DMS153 treated with DMSO at 0.1 percent for 48 hours (cell line): ENCODE data around the gene ULK4.
"Not testable (repeated sequence)": the region's sequence is repeated elsewhere in the genome, so short reads cannot be mapped to it uniquely, and the experiment has no call there.

Experiments
- DNase-seq: peaks from one replicate; lab custom pipeline; 2025; ENCODE audit not compliant: unreplicated experiment; lab: John Stamatoyannopoulos, UW

The ULK4 gene

DNA sequence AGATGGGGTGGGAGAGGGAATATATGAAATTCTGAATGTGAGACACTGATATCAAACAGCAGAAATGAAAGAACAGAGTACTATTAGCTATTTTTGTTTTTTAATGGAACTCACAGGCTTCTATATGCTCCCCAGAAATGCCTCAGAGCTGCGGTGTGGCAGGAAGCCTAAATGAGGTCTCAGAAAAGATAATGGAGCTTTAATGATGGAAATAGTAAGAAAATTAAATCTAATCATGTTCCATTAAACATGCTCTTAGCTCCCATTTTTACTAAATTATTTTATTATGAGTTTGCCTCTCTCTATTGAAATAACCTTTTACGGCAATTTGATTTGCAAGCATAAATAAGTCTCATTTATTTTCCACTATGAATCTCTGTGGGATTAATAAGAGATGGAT lies 378.9 kb downstream of the ULK4 start:
- DNase-seq, result no peak

DNA sequence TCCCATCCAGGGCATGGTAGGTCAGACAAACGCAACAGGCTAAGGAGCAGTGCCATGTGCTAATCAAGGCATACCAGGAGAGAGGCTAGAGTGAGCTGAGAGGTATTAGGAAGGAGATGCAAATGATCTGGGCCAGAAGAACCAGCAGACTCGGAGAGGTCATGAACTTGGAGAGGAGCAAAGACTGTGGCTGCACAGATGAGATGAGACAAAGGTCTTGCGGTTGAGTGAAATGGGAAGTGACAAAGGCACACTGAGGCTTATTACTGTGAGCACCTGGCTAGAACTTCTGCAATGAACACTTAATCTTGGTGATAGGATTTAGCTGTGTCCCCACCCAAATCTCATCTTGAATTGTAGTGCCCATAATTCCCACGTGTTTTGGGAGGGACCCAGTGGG lies 380.2 kb downstream of the ULK4 start:
- DNase-seq, result no peak

DNA sequence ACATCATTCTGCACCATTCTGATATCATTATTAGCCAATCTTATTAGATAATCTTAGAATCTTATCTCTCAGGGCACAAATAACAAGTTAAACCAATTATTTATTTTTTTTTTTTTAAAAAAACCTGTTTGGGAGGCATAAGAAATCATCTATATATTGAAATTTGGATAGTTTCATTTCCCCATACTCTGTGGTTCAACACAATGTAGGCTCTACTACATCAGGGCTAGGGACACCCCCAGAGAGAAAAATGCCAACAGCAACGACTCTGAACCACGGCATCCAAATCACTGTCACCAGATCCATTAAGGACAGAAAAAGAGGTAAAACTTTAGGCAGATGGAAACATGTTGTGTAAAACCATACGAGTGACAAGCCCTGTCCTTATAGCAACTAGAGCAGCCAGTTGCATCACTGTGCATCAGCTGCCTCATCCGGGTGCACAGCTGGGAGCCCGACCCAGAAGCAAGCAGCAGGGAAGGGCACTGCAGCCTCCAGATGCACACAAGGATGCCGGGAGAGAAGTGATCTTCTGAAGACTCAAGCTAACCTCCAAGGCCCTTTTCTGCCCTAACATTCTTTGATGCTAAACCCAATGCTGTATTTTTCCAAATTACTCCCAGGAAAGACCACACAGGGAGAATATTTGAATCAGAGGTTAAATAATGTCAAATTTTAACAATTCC lies 381.5 kb downstream of the ULK4 start:
- DNase-seq, result no peak

DNA sequence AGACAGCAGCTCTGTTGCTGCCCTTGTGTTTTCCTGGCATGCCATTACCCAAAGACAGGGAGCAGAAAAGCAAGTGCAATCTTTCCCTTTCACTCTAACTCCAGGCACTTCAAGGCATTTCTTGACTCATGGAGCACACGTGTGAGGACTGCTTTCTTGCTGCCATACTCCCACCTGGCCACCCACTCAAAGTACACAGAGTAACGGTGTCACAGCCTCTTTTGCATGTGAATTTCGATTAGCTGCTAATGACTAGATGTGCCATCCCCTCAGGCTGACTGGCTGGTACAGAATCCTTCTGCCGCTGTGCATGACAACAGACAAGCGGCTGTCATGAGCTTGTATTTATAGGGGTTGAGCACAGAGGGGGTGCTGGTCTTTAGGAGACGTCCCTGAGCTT lies 382.0 kb downstream of the ULK4 start:
- no peak for DNase-seq

GRCh38 chr3:41578798-41579197 lies 383.1 kb downstream of the ULK4 start:
- DNase-seq, result no peak

DNA sequence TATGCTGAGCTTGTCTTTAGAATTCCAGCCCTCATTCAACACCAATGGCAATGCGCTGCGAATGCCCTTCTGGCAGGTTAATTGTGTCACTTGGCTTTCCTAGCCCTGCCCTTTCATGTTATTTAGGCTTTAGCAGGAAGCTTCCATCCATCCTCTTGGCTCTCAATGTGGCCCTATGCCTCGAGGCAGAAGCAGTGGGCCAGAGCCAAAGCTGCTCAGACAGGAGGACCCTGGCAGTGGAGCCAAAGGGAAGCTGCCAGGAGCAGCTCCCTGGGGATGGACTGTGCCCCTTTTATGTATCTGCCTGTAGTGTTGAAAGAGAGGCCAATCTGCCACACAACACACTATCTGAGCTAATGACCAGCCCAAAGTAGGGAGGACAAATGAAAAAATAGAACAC lies 386.2 kb downstream of the ULK4 start:
- DNase-seq, result no peak

GRCh38 chr3:41574900-41575299 lies 387.0 kb downstream of the ULK4 start:
- no peak for DNase-seq

DNA sequence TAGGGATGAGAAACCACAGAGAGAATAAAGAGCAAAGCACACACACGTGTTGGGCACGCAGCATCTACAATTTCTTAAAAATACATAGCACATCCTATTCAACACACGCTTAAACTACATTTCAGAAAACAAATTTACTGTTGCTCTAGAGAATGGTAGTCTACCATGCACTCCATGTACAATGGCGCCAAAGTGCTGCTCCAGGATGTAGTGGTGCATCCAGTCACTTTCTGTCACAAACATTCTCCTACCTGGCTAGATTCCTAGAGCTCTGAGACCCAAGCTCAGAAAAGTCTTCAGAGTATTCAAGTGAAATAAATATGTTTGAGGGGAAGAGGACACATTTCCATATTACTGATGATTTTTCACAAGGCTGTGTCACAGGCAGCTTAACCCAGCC lies 388.3 kb downstream of the ULK4 start:
- DNase-seq, result no peak

GRCh38 chr3:41572092-41572491 lies 389.8 kb downstream of the ULK4 start:
- no peak for DNase-seq

DNA sequence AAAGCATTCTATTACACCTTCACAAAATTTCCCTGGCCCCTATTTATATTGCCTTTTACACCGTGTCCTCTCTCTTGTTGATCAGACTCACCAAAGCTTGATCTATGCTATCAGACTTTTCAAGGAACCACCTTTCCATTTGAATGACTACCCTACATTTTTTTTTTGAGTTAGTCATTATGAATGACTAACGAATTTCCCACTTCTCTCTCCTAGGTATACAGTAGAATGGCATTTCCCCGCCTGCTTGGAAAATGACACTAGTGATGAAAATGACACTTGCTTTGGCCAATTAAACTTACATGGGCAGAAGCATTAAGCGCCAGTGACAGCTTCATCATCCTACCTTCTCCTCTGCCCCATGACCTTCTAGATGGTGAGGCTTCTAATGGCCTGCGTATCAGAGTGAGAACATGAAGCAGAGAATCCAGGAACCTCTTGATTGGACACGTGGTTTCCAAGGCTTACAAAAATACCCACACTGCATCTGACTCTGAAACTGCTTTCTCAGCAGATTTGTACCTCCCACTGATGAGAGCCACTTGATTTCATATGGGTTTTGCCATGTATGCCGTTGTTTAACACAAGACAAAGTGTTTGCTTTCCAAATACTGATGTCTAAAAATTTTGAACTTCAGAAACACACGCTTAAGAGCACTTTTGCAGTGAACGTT lies 392.1 kb downstream of the ULK4 start:
- DNase-seq, result no peak

GRCh38 chr3:41565948-41566514 lies 395.9 kb downstream of the ULK4 start:
- no peak for DNase-seq

DNA sequence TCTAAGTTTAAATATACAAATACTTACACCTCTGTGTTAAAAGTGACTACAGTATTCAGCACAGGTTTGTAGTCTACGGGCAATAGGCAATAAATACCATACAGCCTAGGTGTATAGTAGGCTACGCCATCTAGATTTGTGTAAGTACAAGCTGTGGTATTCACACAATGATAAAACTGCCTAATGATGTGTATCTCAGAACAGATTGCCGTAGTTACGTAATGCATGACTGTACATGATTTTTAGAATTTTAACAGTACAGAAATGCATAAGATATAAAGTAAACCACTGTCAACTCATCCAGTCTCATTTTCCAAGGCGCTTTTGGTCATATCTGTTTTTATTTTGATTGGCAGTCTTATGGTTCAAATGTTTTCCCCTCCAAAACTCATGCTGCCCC lies 396.9 kb downstream of the ULK4 start:
- no peak for DNase-seq

DNA sequence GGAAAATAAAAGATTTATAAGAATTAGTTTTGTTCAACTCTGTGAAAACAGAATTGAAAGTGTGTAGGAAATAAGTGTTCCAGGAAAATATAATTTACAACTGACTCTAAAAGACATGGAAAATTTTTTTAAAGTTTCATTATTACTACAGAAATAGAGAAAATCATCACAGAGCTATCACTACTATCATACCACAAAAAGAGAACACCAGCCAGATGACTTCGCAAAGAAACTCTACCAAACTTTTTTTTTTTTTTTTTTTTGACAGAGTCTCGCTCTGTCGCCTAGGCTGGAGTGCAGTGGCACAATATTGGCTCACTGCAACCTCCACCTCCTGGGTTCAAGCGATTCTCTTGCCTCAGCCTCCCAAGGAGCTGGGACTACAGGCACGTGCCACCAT lies 405.7 kb downstream of the ULK4 start:
- DNase-seq, result not testable (repeated sequence)

GRCh38 chr3:41532976-41533375 lies 428.9 kb downstream of the ULK4 start:
- no peak for DNase-seq

- no peak for DNase-seq
Observed at GRCh38 chr3:41526995-41527573, 434.8 kb downstream of the ULK4 start.

DNA sequence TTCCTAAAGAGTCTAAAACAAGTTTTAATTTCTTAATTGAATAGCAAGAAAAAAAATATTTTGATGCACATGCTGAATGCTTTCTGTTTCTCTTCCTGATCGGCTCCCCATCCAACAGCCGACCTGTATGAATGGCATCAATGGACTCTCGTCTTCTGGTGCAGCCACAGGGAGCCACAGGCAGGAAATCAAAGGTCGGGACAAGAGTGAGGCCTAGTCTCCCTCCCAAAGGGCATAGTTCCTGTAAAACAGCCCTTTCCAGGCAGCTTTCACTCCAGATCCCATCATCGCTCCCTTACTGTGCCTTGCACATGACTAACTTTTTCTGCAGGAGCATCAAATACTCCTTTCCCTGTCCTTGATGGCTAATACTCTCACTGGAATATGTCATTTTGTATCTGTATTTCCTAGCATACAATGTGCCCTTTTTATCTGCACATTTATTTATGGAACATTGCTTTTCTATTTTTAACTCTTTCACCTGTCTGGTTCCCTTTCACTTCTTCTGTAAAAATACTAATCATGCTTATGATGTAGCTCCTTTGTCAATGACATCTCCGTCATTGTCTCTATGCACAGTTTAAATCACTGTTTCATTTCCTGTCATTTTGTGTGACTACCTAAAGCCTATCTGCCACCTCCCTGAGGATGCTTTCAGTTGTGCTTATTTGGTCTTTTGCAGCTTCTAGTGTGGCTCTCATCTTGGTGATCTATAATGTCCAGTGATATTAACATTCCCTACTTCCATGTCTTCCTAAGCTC lies 436.4 kb downstream of the ULK4 start:
- DNase-seq, result no peak

DNA sequence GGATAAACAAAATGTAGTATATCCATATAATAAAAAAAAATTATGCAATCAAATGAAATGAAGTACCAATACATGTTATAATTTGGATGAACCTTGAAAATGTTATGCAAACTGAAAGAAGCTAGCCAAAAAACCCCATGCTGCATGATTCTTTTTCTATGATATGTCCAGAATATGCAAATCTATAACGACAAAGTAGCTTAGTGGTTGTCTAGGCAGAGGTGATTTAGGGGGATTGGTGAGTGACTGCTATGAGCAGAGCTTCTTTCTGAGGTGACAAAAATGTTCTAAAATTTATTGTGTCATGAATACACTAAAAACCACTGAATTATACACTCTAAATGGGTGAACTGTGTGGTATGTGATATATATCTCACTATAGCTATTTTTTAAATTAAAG lies 438.0 kb downstream of the ULK4 start:
- no peak for DNase-seq

GRCh38 chr3:41522612-41523011 lies 439.3 kb downstream of the ULK4 start:
- DNase-seq, result no peak

GRCh38 chr3:41521010-41521655 lies 440.8 kb downstream of the ULK4 start:
- DNase-seq, result no peak

DNA sequence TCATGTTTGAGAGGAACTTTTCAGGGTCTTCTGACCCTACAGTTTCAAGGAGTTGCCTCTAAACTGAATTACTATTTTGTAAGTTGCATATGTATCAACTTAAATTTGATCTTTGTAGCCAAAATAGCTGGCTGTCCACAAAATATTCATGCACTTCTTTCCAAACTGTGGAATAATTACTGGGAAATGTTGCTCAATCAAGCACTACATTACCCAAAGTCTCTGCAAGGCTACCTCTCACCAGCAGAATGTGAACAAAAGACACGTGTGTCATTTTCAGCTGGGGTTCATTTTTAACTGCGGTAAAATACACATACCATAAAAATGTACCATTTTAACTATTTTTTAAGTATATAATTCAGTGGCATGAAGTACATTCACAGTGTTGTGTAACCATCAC lies 442.2 kb downstream of the ULK4 start:
- DNase-seq, result no peak

DNA sequence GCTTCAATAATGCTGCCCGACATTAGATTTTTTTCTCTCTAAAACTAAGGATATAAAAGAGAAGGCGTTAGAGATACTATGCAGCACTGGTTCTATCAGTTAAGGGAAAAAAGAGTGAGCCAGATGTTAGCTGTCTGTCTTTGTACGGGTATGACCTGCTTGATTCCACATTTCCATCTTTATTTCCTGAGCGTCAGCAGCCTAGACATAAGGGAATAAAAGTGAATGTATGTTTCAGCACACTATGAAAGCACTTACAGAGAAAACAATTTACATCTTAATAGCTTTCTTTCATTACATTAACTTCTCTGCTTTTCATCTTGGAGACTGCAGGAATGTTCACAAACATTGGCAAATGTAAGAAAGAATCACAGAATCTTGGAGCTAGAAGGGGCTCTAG lies 443.3 kb downstream of the ULK4 start:
- no peak for DNase-seq
